HT1080 (cell line): ENCODE measurements around the gene RASL11A. TPM values are rescaled to one million over a fixed set of nuclear protein-coding genes. Genes with fewer than 3 reads are reported as not detected.
"Not testable (repeated sequence)": the region's sequence is repeated elsewhere in the genome, so short reads cannot be mapped to it uniquely, and the experiment has no call there.

Experiments used
- DNase-seq: peaks from one replicate; pipeline ENCODE4 v3.0.0-alpha.2; 2015; ENCODE audit warnings: low read depth
- total RNA-seq: library from RNA; depleted of rRNA; stranded (reverse); fragments of >200 nt; shearing (Covaris generic); gene quantifications from 2 replicates; pipeline ENCODE4 v1.2.3, GENCODE V29; 2014

Gene RASL11A
- total RNA-seq, 1 experiment from 2014 or later: 16.2 TPM

- DNase-seq: no peak
Observed at GRCh38 chr13:27296496-27296895, 25.9 kb downstream of the RASL11A start.

GRCh38 chr13:27298849-27299248 lies 28.2 kb downstream of the RASL11A start:
- DNase-seq: no peak

- not testable (repeated sequence) for DNase-seq
Observed at GRCh38 chr13:27300406-27300805, 29.8 kb downstream of the RASL11A start.

- peak; percentile 21 for DNase-seq
Observed at GRCh38 chr13:27300941-27301586, 30.4 kb downstream of the RASL11A start.

GRCh38 chr13:27302643-27303262 lies 32.1 kb downstream of the RASL11A start:
- DNase-seq: no peak

- no peak for DNase-seq
Observed at GRCh38 chr13:27304099-27304498, 33.5 kb downstream of the RASL11A start.

- peak; percentile 15 for DNase-seq
Observed at GRCh38 chr13:27304611-27305010, 34.0 kb downstream of the RASL11A start.

- no peak for DNase-seq
Observed at GRCh38 chr13:27306364-27306763, 35.7 kb downstream of the RASL11A start.

GRCh38 chr13:27308941-27309340 lies 38.3 kb downstream of the RASL11A start:
- DNase-seq: no peak

- no peak for DNase-seq
Observed at GRCh38 chr13:27309401-27309958, 38.9 kb downstream of the RASL11A start.

GRCh38 chr13:27309967-27310598 lies 39.5 kb downstream of the RASL11A start:
- DNase-seq: peak; percentile 62

- no peak for DNase-seq
Observed at GRCh38 chr13:27310946-27311345, 40.3 kb downstream of the RASL11A start.

GRCh38 chr13:27311518-27312210 lies 41.0 kb downstream of the RASL11A start:
- no peak for DNase-seq

GRCh38 chr13:27313770-27314169 lies 43.1 kb downstream of the RASL11A start:
- no peak for DNase-seq

- no peak for DNase-seq
Observed at GRCh38 chr13:27319404-27319803, 48.8 kb downstream of the RASL11A start.

- DNase-seq: no peak
Observed at GRCh38 chr13:27321468-27322431, 51.1 kb downstream of the RASL11A start.

- not testable (repeated sequence) for DNase-seq
Observed at GRCh38 chr13:27322443-27322842, 51.8 kb downstream of the RASL11A start.
